Ishikawa (cell line): ENCODE data around the gene TAGLN.

Experiments used
- CEBPB ChIP-seq: IDR thresholded peaks from 2 replicates; pipeline ENCODE4 v1.6.1; 2012
- EP300 ChIP-seq: IDR thresholded peaks from 2 replicates; pipeline ENCODE4 v1.6.1; 2012; ENCODE audit warnings: borderline replicate concordance
- MAX ChIP-seq: IDR thresholded peaks from 2 replicates; pipeline ENCODE4 v1.6.1; 2012
- REST ChIP-seq: IDR thresholded peaks from 2 replicates; pipeline ENCODE4 v1.6.1; 2012; ENCODE audit warnings: low read depth, mild to moderate bottlenecking

- no peak for TF ChIP-seq CEBPB
- no peak for TF ChIP-seq MAX
- TF ChIP-seq REST = no peak
- no peak for TF ChIP-seq EP300
Measured at GRCh38 chr11:117159892-117160291, 39.3 kb upstream of the TAGLN start.
